ENCODE data around the gene CLDN20. TPM values are rescaled to one million over a fixed set of nuclear protein-coding genes. Genes with fewer than 3 reads are reported as not detected.
"Not testable (repeated sequence)": the region's sequence is repeated elsewhere in the genome, so short reads cannot be mapped to it uniquely, and the experiment has no call there.

CLDN20 gene
- total RNA-seq (2012; rRNA removed), result not detected in 2 replicates

- Histone ChIP-seq H3K27me3 (ENCODE audit: control insufficient read depth, insufficient read depth, low read length) (no peaks in the 10 kb centered on the region), H3K9me3 (replicated peaks; ENCODE audit: low read length) (no peaks in the 10 kb centered on the region), H3K36me3 (ENCODE audit: insufficient read depth, low read length) (peaks cover 10% of the 10 kb centered on the region), H3K4me2 (ENCODE audit: low read length) (no peak within 1 kb of the TSS), H3K9ac (ENCODE audit: low read depth, low read length) (peak within 1 kb of the TSS; percentile 1), H3K4me1 (ENCODE audit: control insufficient read depth, insufficient read depth, low read length) (peaks cover 9% of the 10 kb centered on the region), H3K4me3 (ENCODE audit: low read length) (no peak within 1 kb of the TSS)
These were observed at the start of gene CLDN20 for GRCh38 chr6:155263373-155264063. CLDN20 (plus strand) TSS chr6:155264013; CDS start chr6:155275720, 11,707 bp downstream.

- peaks cover 33% of the 10 kb centered on the region for H3K4me1 ChIP-seq (ENCODE audit: control insufficient read depth, insufficient read depth, low read length)
- H3K27me3 ChIP-seq (ENCODE audit: control insufficient read depth, insufficient read depth, low read length), result no peaks in the 10 kb centered on the region
- H3K4me2 ChIP-seq (ENCODE audit: low read length), result no peak overlapping the region
- peaks cover 4% of the 10 kb centered on the region for H3K36me3 ChIP-seq (ENCODE audit: insufficient read depth, low read length)
- no peak overlapping the region for H3K9ac ChIP-seq (ENCODE audit: low read depth, low read length)
- H3K4me3 ChIP-seq (ENCODE audit: low read length), result no peak overlapping the region
- H3K9me3 ChIP-seq (replicated peaks; ENCODE audit: low read length), result no peaks in the 10 kb centered on the region
These were observed 47.9 kb upstream of the CLDN20 start for GRCh38 chr6:155215906-155216305.

DNA sequence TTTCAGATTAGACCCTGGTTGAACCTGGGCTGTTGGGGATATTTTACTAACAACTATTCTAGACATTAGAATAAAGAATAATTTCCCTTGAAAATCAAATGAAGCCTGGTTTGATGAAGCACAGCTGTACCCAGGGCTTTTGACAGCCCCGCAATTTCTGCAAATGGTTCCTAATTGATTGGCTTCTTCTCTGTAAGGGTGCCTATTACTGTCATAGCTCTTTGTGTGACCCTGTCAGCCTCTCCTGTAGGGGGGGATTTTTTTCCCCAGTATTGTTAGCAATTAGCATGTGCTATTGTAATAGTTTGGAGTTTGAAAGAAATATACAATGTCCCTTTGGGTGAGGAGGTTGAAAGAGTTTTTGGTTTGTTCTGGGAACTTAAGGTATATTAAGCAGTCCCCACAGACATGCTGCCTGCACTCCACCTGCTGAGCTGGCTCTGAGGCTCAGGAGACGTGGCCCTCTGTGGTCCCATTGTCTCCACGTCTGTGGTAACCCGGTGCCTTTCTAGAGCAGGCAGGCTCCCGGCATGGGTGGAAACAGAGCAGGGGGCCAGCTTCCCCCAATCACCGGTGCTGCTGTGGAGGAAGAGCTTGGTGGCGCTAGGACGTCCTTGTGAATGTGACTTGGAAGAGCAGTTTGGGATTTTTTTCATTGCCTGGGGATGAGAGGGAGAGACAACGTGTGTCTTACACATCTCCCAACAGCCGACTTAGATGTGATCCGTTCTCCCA lies 47.3 kb upstream of the CLDN20 start:
- peaks cover 4% of the 10 kb centered on the region for H3K36me3 ChIP-seq (ENCODE audit: insufficient read depth, low read length)
- no peak overlapping the region for H3K4me3 ChIP-seq (ENCODE audit: low read length)
- H3K9ac ChIP-seq (ENCODE audit: low read depth, low read length), result no peak overlapping the region
- H3K4me1 ChIP-seq (ENCODE audit: control insufficient read depth, insufficient read depth, low read length), result peaks cover 33% of the 10 kb centered on the region
- no peaks in the 10 kb centered on the region for H3K9me3 ChIP-seq (replicated peaks; ENCODE audit: low read length)
- H3K4me2 ChIP-seq (ENCODE audit: low read length), result no peak overlapping the region
- H3K27me3 ChIP-seq (ENCODE audit: control insufficient read depth, insufficient read depth, low read length), result no peaks in the 10 kb centered on the region

- not testable (repeated sequence) for H3K36me3 ChIP-seq (ENCODE audit: insufficient read depth, low read length); H3K4me2 ChIP-seq (ENCODE audit: low read length); H3K4me3 ChIP-seq (ENCODE audit: low read length); H3K9ac ChIP-seq (ENCODE audit: low read depth, low read length); H3K27me3 ChIP-seq (ENCODE audit: control insufficient read depth, insufficient read depth, low read length); H3K9me3 ChIP-seq (replicated peaks; ENCODE audit: low read length)
- H3K4me1 ChIP-seq (ENCODE audit: control insufficient read depth, insufficient read depth, low read length), result peaks cover 22% of the 10 kb centered on the region
These were observed 45.1 kb upstream of the CLDN20 start for GRCh38 chr6:155218711-155219110.

DNA sequence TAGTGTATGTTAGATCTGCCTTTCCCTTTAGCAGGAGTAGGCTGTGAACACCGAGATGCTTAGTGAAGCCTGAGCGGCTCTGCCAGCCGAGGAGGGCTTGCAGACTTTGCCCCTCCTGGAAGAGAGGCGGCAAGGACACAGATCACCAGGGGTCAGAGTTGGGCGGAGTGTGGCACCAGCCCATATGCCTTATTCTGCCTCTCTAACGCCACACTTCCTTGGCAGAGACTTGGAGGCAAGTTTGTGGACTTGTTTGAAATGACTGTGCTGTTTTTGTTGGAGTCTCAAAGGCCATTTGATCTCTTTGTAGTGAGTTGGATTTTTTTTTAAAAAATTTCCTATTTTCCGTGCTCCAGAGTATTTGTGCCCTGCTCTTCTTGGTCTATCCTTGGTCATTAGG lies 44.5 kb upstream of the CLDN20 start:
- Histone ChIP-seq H3K4me3 (ENCODE audit: low read length) (no peak overlapping the region), H3K4me2 (ENCODE audit: low read length) (no peak overlapping the region), H3K9me3 (replicated peaks; ENCODE audit: low read length) (no peaks in the 10 kb centered on the region), H3K27me3 (ENCODE audit: control insufficient read depth, insufficient read depth, low read length) (no peaks in the 10 kb centered on the region), H3K36me3 (ENCODE audit: insufficient read depth, low read length) (no peaks in the 10 kb centered on the region), H3K4me1 (ENCODE audit: control insufficient read depth, insufficient read depth, low read length) (peaks cover 23% of the 10 kb centered on the region), H3K9ac (ENCODE audit: low read depth, low read length) (no peak overlapping the region)

GRCh38 chr6:155219858-155220301 lies 43.9 kb upstream of the CLDN20 start:
- Histone ChIP-seq H3K36me3 (ENCODE audit: insufficient read depth, low read length) (no peaks in the 10 kb centered on the region), H3K4me1 (ENCODE audit: control insufficient read depth, insufficient read depth, low read length) (peaks cover 29% of the 10 kb centered on the region), H3K9ac (ENCODE audit: low read depth, low read length) (no peak overlapping the region), H3K27me3 (ENCODE audit: control insufficient read depth, insufficient read depth, low read length) (no peaks in the 10 kb centered on the region), H3K9me3 (replicated peaks; ENCODE audit: low read length) (no peaks in the 10 kb centered on the region), H3K4me3 (ENCODE audit: low read length) (no peak overlapping the region), H3K4me2 (ENCODE audit: low read length) (peak overlapping the region; percentile 6)

DNA sequence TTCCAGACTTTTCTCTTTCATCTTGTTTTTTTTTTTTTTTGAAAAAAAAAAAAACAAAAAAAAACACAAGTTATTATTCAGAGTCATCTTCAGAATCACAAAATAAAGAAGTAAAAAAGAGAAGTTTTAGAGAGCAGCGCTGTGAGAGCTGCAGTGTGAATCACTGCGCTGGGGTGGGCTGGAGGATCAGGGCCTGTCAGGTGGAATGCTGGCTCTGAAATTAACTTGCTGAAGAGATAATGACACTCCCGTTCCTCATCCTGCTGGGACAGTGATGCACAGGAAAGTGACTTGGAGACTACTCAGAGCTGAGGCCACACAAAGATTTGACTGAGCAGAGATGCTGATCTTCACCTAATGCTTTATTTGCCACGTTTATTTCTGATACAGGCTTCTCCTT lies 42.7 kb upstream of the CLDN20 start:
- Histone ChIP-seq H3K9me3 (replicated peaks; ENCODE audit: low read length) (no peaks in the 10 kb centered on the region), H3K27me3 (ENCODE audit: control insufficient read depth, insufficient read depth, low read length) (no peaks in the 10 kb centered on the region), H3K4me1 (ENCODE audit: control insufficient read depth, insufficient read depth, low read length) (peaks cover 30% of the 10 kb centered on the region), H3K4me2 (ENCODE audit: low read length) (no peak overlapping the region), H3K9ac (ENCODE audit: low read depth, low read length) (no peak overlapping the region), H3K4me3 (ENCODE audit: low read length) (no peak overlapping the region), H3K36me3 (ENCODE audit: insufficient read depth, low read length) (no peaks in the 10 kb centered on the region)

DNA sequence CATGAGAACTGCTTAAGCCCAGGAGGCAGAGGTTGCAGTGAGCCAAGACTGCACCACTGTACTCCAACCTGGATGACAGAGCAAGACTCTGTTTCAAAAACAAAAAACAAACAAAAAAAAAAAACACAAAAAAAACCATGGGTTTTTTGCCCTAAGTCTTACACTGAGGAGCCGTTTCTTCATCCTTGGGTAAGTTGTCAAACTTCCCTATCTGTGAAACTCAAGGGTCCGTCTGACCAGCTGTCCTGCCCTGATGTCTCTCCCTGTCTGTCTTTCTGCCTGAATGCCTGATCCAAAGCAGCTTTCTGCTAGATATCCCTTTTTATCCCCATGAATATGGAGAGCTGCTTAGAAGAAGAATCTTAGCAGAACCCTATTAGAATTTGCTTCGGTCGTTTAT lies 41.3 kb upstream of the CLDN20 start:
- Histone ChIP-seq H3K4me2 (ENCODE audit: low read length) (no peak overlapping the region), H3K4me3 (ENCODE audit: low read length) (no peak overlapping the region), H3K9ac (ENCODE audit: low read depth, low read length) (no peak overlapping the region), H3K27me3 (ENCODE audit: control insufficient read depth, insufficient read depth, low read length) (no peaks in the 10 kb centered on the region), H3K4me1 (ENCODE audit: control insufficient read depth, insufficient read depth, low read length) (peaks cover 30% of the 10 kb centered on the region), H3K9me3 (replicated peaks; ENCODE audit: low read length) (no peaks in the 10 kb centered on the region), H3K36me3 (ENCODE audit: insufficient read depth, low read length) (no peaks in the 10 kb centered on the region)

DNA sequence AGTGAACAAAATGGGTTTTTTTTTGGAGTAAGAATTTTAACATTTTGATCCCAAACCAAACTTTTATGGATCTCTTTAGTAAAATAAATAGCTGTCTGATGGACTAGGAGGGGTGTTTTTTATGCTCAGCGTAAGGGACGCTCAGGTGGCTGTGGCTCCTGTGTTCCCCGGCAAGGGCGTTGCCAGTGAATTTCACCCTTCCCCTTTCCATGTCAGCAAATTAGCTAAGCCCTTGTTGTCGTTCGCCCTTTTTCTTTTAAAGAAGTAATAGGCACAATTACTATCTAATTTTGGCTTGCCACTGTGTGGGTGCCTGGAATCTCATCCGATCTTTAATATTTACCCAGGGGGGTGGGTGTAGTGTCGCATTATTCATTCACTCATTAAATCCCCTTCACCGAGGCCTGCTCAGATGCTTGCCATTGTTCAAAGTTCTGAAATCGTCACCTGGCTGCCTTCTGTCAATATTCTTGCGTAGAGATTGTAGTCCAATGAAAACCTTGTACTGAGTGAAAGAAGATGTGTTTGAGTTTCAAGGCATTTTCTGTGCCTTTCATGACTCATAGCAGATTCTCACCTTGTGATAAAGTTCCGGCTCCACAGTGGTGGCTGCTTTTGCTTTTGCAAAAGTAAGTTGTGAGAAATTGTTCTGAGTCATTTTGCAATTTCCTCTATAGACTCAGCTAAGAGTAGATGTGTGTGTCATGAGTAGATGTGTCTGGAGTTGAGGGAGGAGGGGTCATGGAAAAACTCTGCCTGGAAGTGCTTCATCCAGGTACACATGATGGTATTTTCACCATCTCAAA lies 40.0 kb upstream of the CLDN20 start:
- H3K36me3 ChIP-seq (ENCODE audit: insufficient read depth, low read length), result no peaks in the 10 kb centered on the region
- H3K9me3 ChIP-seq (replicated peaks; ENCODE audit: low read length), result no peaks in the 10 kb centered on the region
- no peak overlapping the region for H3K9ac ChIP-seq (ENCODE audit: low read depth, low read length)
- H3K4me3 ChIP-seq (ENCODE audit: low read length), result no peak overlapping the region
- peaks cover 30% of the 10 kb centered on the region for H3K4me1 ChIP-seq (ENCODE audit: control insufficient read depth, insufficient read depth, low read length)
- H3K27me3 ChIP-seq (ENCODE audit: control insufficient read depth, insufficient read depth, low read length), result no peaks in the 10 kb centered on the region
- peak overlapping the region; percentile 37 for H3K4me2 ChIP-seq (ENCODE audit: low read length)

GRCh38 chr6:155224618-155225017 lies 39.2 kb upstream of the CLDN20 start:
- Histone ChIP-seq H3K36me3 (ENCODE audit: insufficient read depth, low read length) (no peaks in the 10 kb centered on the region), H3K27me3 (ENCODE audit: control insufficient read depth, insufficient read depth, low read length) (no peaks in the 10 kb centered on the region), H3K9me3 (replicated peaks; ENCODE audit: low read length) (no peaks in the 10 kb centered on the region), H3K9ac (ENCODE audit: low read depth, low read length) (no peak overlapping the region), H3K4me2 (ENCODE audit: low read length) (no peak overlapping the region), H3K4me1 (ENCODE audit: control insufficient read depth, insufficient read depth, low read length) (peaks cover 25% of the 10 kb centered on the region), H3K4me3 (ENCODE audit: low read length) (no peak overlapping the region)

DNA sequence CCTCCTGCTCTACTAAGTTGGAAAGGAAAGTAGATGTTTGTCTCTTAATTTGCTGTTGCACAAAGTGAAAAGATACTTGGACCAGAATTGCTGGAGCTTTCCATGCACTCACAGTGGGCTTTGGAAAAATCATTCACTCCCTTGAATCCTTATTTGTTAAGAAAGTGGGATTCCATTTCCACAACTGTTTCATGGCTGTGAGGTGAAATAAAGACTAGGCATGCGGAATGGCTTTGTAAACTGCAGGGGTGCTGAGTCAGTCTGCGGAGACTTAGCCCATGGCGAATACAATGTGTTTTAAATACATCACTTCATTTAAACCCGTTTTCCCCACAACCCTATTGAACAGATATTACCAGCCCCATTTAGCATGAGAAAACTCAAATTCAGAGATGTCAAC lies 36.8 kb upstream of the CLDN20 start:
- H3K9me3 ChIP-seq (replicated peaks; ENCODE audit: low read length), result no peaks in the 10 kb centered on the region
- H3K4me3 ChIP-seq (ENCODE audit: low read length), result no peak overlapping the region
- no peak overlapping the region for H3K4me2 ChIP-seq (ENCODE audit: low read length)
- no peaks in the 10 kb centered on the region for H3K27me3 ChIP-seq (ENCODE audit: control insufficient read depth, insufficient read depth, low read length)
- H3K36me3 ChIP-seq (ENCODE audit: insufficient read depth, low read length), result no peaks in the 10 kb centered on the region
- H3K4me1 ChIP-seq (ENCODE audit: control insufficient read depth, insufficient read depth, low read length), result peaks cover 16% of the 10 kb centered on the region
- H3K9ac ChIP-seq (ENCODE audit: low read depth, low read length), result no peak overlapping the region
